HepG2 (cell line): ENCODE data around the gene C10orf120. TPM values are rescaled to one million over a fixed set of nuclear protein-coding genes. Genes with fewer than 3 reads are reported as not detected.

Source experiments
- ATAC-seq: fragments of 200-7000 bp; cut with Tn5 transposase; 3 replicates; pipeline ENCODE4 v1.9.1; 2020; ENCODE audit warnings: mild to moderate bottlenecking, moderate library complexity
- BruUV-seq: library from RNA; stranded (reverse); fragments of 400-500 nt; replicated peaks from 2 replicates; lab custom pipeline; 2021; lab: Mats Ljungman, UMichigan
- CTCF ChIA-PET: fragments of 300-600 bp; formaldehyde crosslinking; extraction: SDS; loops from one replicate; lab custom pipeline; 2021; ENCODE audit warnings: low total read pairs, inconsistent platforms, low intra/inter-chr PET ratio; lab: Yijun Ruan, JAX
- POLR2A ChIA-PET: fragments of 350-600 bp; sonication (Branson Sonifier 250); formaldehyde crosslinking; loops from one replicate; lab custom pipeline; 2020; ENCODE audit warnings: antibody characterized with exemption, inconsistent platforms; lab: Yijun Ruan, JAX
- DNase-seq: peaks from one replicate; pipeline ENCODE4 v3.0.0-alpha.2; 2015; ENCODE audit warnings: low spot score
- FAIRE-seq: peaks from 3 replicates; lab custom pipeline; 2011; peaks lifted over from hg19 to GRCh38; lab: Jason Lieb, UNC
- H2AFZ ChIP-seq: one replicate; pipeline ENCODE4 v1.6.1; 2011; ENCODE audit warnings: low read length, inconsistent platforms
- H3K27ac ChIP-seq: fragments of 300-600 bp; 3 replicates; pipeline ENCODE4 v1.8.0; 2011; ENCODE audit warnings: mixed run types, mild to moderate bottlenecking, mixed read lengths, low read length, inconsistent platforms; ENCODE audit not compliant: insufficient read depth; ENCODE audit errors: extremely low read length
- H3K27me3 ChIP-seq, 2 experiments: fragments of 200-600 bp in 1 of 2; 2 replicates in 1 of 2; 3 replicates in 1 of 2; pipeline versions ENCODE4 v1.6.0 to v1.8.0; 2011; ENCODE audit warnings: low read length in 2 of 2, mild to moderate bottlenecking in 2 of 2, moderate library complexity in 2 of 2, inconsistent platforms in 1 of 2; ENCODE audit not compliant: insufficient read depth in 2 of 2, control insufficient read depth in 1 of 2
- H3K36me3 ChIP-seq, 2 experiments: fragments of 200-600 bp in 1 of 2; replicated peaks in 1 of 2; 2 replicates in 1 of 2; 3 replicates in 1 of 2; pipeline versions ENCODE4 v1.5.1 to v1.8.0; 2011; ENCODE audit warnings: low read length in 2 of 2, inconsistent platforms in 1 of 2; ENCODE audit not compliant: insufficient read depth in 2 of 2, control insufficient read depth in 1 of 2
- H3K4me1 ChIP-seq: 2 replicates; pipeline ENCODE4 v1.5.1; 2012; ENCODE audit warnings: low read length, inconsistent platforms; ENCODE audit not compliant: insufficient read depth
- H3K4me2 ChIP-seq: 2 replicates; pipeline ENCODE4 v1.6.0; 2011; ENCODE audit warnings: low read depth, low read length, inconsistent platforms
- H3K4me3 ChIP-seq, 3 experiments: fragments of 200-600 bp in 1 of 3; sonication (generic), shearing (Covaris generic) in 1 of 3; replicated peaks in 1 of 3; 2 replicates each; pipeline ENCODE4 v1.5.1; 2011 to 2016; ENCODE audit warnings: low read length in 3 of 3, inconsistent platforms in 2 of 3, low read depth in 2 of 3, mild to moderate bottlenecking in 2 of 3, control low read depth in 1 of 3, mixed read lengths in 1 of 3; ENCODE audit not compliant: insufficient read depth in 1 of 3
- H3K79me2 ChIP-seq: one replicate; pipeline ENCODE4 v1.6.1; 2011; ENCODE audit warnings: low read length, inconsistent platforms; ENCODE audit not compliant: insufficient read depth
- H3K9ac ChIP-seq: 2 replicates; pipeline ENCODE4 v1.6.0; 2011; ENCODE audit warnings: mild to moderate bottlenecking, low read depth, low read length, inconsistent platforms; ENCODE audit not compliant: insufficient read depth
- H3K9me3 ChIP-seq: 2 replicates; pipeline ENCODE4 v1.5.1; 2012; ENCODE audit warnings: mild to moderate bottlenecking, low read length
- H4K20me1 ChIP-seq: 2 replicates; pipeline ENCODE4 v1.6.0; 2011; ENCODE audit warnings: inconsistent platforms, mild to moderate bottlenecking, low read length, moderate library complexity; ENCODE audit not compliant: insufficient read depth
- ATF4 ChIP-seq, 2 experiments: fragments of 450-650 bp in 1 of 2; sonication (generic) in 1 of 2; formaldehyde crosslinking; IDR thresholded peaks; 2 replicates each; pipeline versions ENCODE4 v1.5.0 to v1.8.0; 2020 to 2022; ENCODE audit warnings: mild to moderate bottlenecking in 1 of 2, missing genetic modification reagents in 1 of 2
- GFI1 ChIP-seq: sonication (generic); formaldehyde crosslinking; IDR thresholded peaks from 2 replicates; pipeline ENCODE4 v1.5.0; 2020; ENCODE audit warnings: missing genetic modification reagents, mild to moderate bottlenecking, borderline replicate concordance
- HHEX ChIP-seq: IDR thresholded peaks from 2 replicates; pipeline ENCODE4 v1.6.1; 2016; ENCODE audit warnings: control low read depth
- HNRNPLL ChIP-seq: fragments of 200-400 bp; formaldehyde crosslinking; IDR thresholded peaks from 2 replicates; pipeline ENCODE4 v1.6.1; 2017; ENCODE audit warnings: mild to moderate bottlenecking, low read depth, low read length; ENCODE audit not compliant: poor library complexity, severe bottlenecking
- IRF1 ChIP-seq: sonication (generic); formaldehyde crosslinking; IDR thresholded peaks from 2 replicates; pipeline ENCODE4 v1.4.0; 2020; ENCODE audit warnings: low read depth, mild to moderate bottlenecking, missing genetic modification reagents
- MEF2D ChIP-seq: sonication (generic); formaldehyde crosslinking; IDR thresholded peaks from 2 replicates; pipeline ENCODE4 v1.5.1; 2020; ENCODE audit warnings: mild to moderate bottlenecking, missing genetic modification reagents
- MLLT10 ChIP-seq: sonication (generic); formaldehyde crosslinking; IDR thresholded peaks from 2 replicates; pipeline ENCODE4 v1.4.0; 2020; ENCODE audit warnings: missing genetic modification reagents
- MTA3 ChIP-seq: sonication (generic); formaldehyde crosslinking; IDR thresholded peaks from 2 replicates; pipeline ENCODE4 v1.4.0; 2020; ENCODE audit warnings: missing genetic modification reagents
- NR2F6 ChIP-seq, 2 experiments: IDR thresholded peaks; 2 replicates each; pipeline ENCODE4 v1.6.1; 2016; ENCODE audit warnings: antibody characterized with exemption in 1 of 2, mild to moderate bottlenecking in 1 of 2
- PRMT3 ChIP-seq: sonication (generic); formaldehyde crosslinking; IDR thresholded peaks from 2 replicates; pipeline ENCODE4 v1.8.1; 2022; ENCODE audit warnings: low read depth, mild to moderate bottlenecking, moderate library complexity, missing genetic modification reagents, borderline replicate concordance
- TBX3 ChIP-seq: fragments of 450-650 bp; IDR thresholded peaks from 2 replicates; pipeline ENCODE4 v1.6.1; 2017; ENCODE audit warnings: antibody characterized with exemption, mild to moderate bottlenecking, inconsistent platforms, borderline replicate concordance
- THAP8 ChIP-seq: sonication (generic); formaldehyde crosslinking; IDR thresholded peaks from 2 replicates; pipeline ENCODE4 v1.5.1; 2020; ENCODE audit warnings: missing genetic modification reagents, mild to moderate bottlenecking, borderline replicate concordance
- THAP9 ChIP-seq: sonication (generic); formaldehyde crosslinking; IDR thresholded peaks from 2 replicates; pipeline ENCODE4; 2020; ENCODE audit warnings: missing genetic modification reagents, mild to moderate bottlenecking, borderline replicate concordance
- ZC3H13 ChIP-seq: sonication (generic); formaldehyde crosslinking; IDR thresholded peaks from 2 replicates; pipeline ENCODE4 v1.8.1; 2023; ENCODE audit warnings: mild to moderate bottlenecking, missing genetic modification reagents, moderate library complexity
- ZFP36 ChIP-seq: fragments of 150-350 bp; IDR thresholded peaks from 2 replicates; pipeline ENCODE4 v1.6.1; 2018; ENCODE audit warnings: borderline replicate concordance, low read length, low read depth; ENCODE audit not compliant: partially characterized antibody
- ZNF441 ChIP-seq: sonication (generic); formaldehyde crosslinking; IDR thresholded peaks from 2 replicates; pipeline ENCODE4 v1.7.0; 2021; ENCODE audit warnings: missing genetic modification reagents, borderline replicate concordance
- ZNF501 ChIP-seq: sonication (generic); formaldehyde crosslinking; IDR thresholded peaks from 2 replicates; pipeline ENCODE4 v1.5.1; 2020; ENCODE audit warnings: mild to moderate bottlenecking, moderate library complexity, missing genetic modification reagents
- ZNF562 ChIP-seq: sonication (generic); formaldehyde crosslinking; IDR thresholded peaks from 2 replicates; pipeline ENCODE4 v1.8.0; 2022; ENCODE audit warnings: missing genetic modification reagents, borderline replicate concordance
- ZNF747 ChIP-seq: sonication (generic); formaldehyde crosslinking; IDR thresholded peaks from 2 replicates; pipeline ENCODE4 v1.8.1; 2023; ENCODE audit warnings: missing genetic modification reagents, mild to moderate bottlenecking, borderline replicate concordance
- WGBS: methylation state at CpG from one replicate; pipeline ENCODE4 v1.1.6; 2017; ENCODE audit warnings: low lambda C conversion rate; 5-methylcytosine and 5-hydroxymethylcytosine counted together
- in situ Hi-C: cut with HindIII; loops from 2 replicates; pipeline ENCODE4 v1.10.0; 2017; ENCODE audit warnings: low pct_unique_long_range_greater_than_20kb; ENCODE audit not compliant: extremely low pct_ligation_motif_present
- intact Hi-C: fragments of 100-400 bp; cut with micrococcal nuclease; formaldehyde crosslinking; loops from one replicate; pipeline ENCODE4 v1.10.0; 2022; ENCODE audit not compliant: unreplicated experiment
- polyA plus RNA-seq, 8 experiments: library from polyadenylated mRNA; depleted of rRNA in 3 of 8; stranded (reverse) in 7 of 8; unstranded in 1 of 8; fragments of >200 nt; fragmentation: Illumina TruSeq in 4 of 8; extraction: Trizol in 4 of 8; gene quantifications; 2 replicates each; pipeline versions ENCODE4 v1.2.1 to v1.2.3, GENCODE V29; 2011 to 2016; ENCODE audit warnings: low read depth in 4 of 8, missing spikeins in 1 of 8, mixed read lengths in 1 of 8; ENCODE audit not compliant: insufficient read depth in 1 of 8
- total RNA-seq, 5 experiments: library from RNA; depleted of rRNA; stranded (reverse); fragments of >200 nt; fragmentation: Illumina TruSeq; extraction: Trizol; gene quantifications; 2 replicates each; pipeline ENCODE4 v1.2.3, GENCODE V29; 2016; ENCODE audit warnings: low read depth in 1 of 5

Gene C10orf120
- total and polyA plus RNA-seq, 2 of the 13 experiments (the other 11 are each of a cell fraction or from before 2014, with no cell fraction given) = not detected

- Histone ChIP-seq H3K4me2 (no peak overlapping the region), H3K27ac (no peak overlapping the region), H3K79me2 (no peaks in the 10 kb centered on the region), H3K4me1 (no peaks in the 10 kb centered on the region), H3K4me3 (no peak overlapping the region), H3K9me3 (no peaks in the 10 kb centered on the region), H2AFZ (no peak overlapping the region), H3K27me3 (peaks cover 2 to 10% of the 10 kb centered on the region in 2 experiments; a peak in 4 of 5 replicates), H4K20me1 (no peaks in the 10 kb centered on the region), H3K9ac (no peak overlapping the region), H3K36me3 (no peaks in the 10 kb centered on the region)
- in situ Hi-C loops = loop anchor here (10.0 kb wide), 1 partner anchor 412 kb away; no protein-coding TSS in a partner anchor
- no peak for FAIRE-seq
- no peak for ATAC-seq
- no peak for TF ChIP-seq ZNF441 (CRISPR knock-in tag)
- no peak for TF ChIP-seq PRMT3 (CRISPR knock-in tag)
- no peak for TF ChIP-seq HHEX (CRISPR knock-in tag)
- TF ChIP-seq MLLT10 (CRISPR knock-in tag) = no peak
- no peak for TF ChIP-seq THAP9 (CRISPR knock-in tag)
- no peak for TF ChIP-seq ZNF562 (CRISPR knock-in tag)
- no peak for TF ChIP-seq TBX3
- no peak for TF ChIP-seq HNRNPLL
- no peak for TF ChIP-seq GFI1 (CRISPR knock-in tag)
- no peak for TF ChIP-seq MEF2D (CRISPR knock-in tag)
- TF ChIP-seq MTA3 (CRISPR knock-in tag) = no peak
- TF ChIP-seq ZFP36 = no peak
- TF ChIP-seq NR2F6 (IDR thresholded peaks at IDR 0.05) = no peak
- no peak for TF ChIP-seq NR2F6 (CRISPR knock-in tag; IDR thresholded peaks at IDR 0.05)
- TF ChIP-seq ZC3H13 (CRISPR knock-in tag) = no peak
- no peak for TF ChIP-seq ATF4 (CRISPR knock-in tag; IDR thresholded peaks at IDR 0.05)
- no peak for TF ChIP-seq THAP8 (CRISPR knock-in tag)
- TF ChIP-seq ZNF747 (CRISPR knock-in tag) = no peak
- TF ChIP-seq IRF1 (CRISPR knock-in tag) = no peak
- no peak for TF ChIP-seq ZNF501 (CRISPR knock-in tag)
- BruUV-seq = no TSS peak
- ChIA-PET CTCF (no interaction called here), POLR2A (no interaction called here)
- DNase-seq = no peak
- whole genome bisulfite sequencing = 48% methylated on average over 2 of the region's 2 CpGs
- intact Hi-C loops = no loop called here
Measured at GRCh38 chr10:122706467-122706866, 6.8 kb upstream of the C10orf120 start.
